ENCODE results near the gene VPS45. TPM values are rescaled to one million over a fixed set of nuclear protein-coding genes. Genes with fewer than 3 reads are reported as not detected.

VPS45 gene
- total and polyA plus RNA-seq, 7 experiments from 2014 or later: 20.3 to 37.7 (median 27.0) TPM

DNA sequence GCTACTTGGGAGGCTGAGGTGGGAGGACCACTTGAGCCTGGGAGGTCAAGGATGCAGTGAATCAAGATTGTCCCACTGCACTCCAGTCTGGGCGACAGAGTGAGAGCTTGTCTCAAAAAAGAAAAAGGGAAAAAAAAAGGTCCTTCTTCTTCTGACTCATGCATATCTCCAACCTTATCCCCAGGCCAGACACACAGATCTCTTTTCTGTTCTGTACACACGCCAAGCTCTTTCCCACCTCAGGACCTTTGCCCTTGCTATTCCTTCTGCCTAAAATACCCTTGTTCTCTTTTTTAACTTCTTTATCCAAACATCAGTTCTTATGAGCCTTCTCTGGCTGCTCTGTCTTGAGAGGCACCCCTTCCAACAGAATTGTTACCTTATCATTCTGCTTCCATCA is 104.2 kb downstream of the VPS45 start:
- no peaks in the 10 kb centered on the region for H3K4me1 ChIP-seq (ENCODE audit: control insufficient read depth in 2 of 2, insufficient read depth in 2 of 2, low read length in 2 of 2)

GRCh38 chr1:150173141-150173585 is 105.6 kb downstream of the VPS45 start:
- H3K4me3 Mint-ChIP-seq: no peak overlapping the region
- DNase-seq: no peak
- H3K27me3 Mint-ChIP-seq: peaks cover 0 to 5% (median 0%) of the 10 kb centered on the region in 5 donors
- no peaks in the 10 kb centered on the region for H3K36me3 Mint-ChIP-seq
- H3K4me1 Mint-ChIP-seq: peaks cover 0 to 6% (median 0%) of the 10 kb centered on the region in 7 donors
- ChIA-PET POLR2A (interaction anchor here (0.6 kb wide), 1 partner anchor 244 kb away, joined by 4 read pairs; no protein-coding TSS in a partner anchor), CTCF (no interaction called here)
- no peak overlapping the region for H3K4me3 ChIP-seq (ENCODE audit: low read length)
- no peaks in the 10 kb centered on the region for H3K9me3 ChIP-seq (ENCODE audit: control insufficient read depth in 2 of 3, low read length in 3 of 3)
- no peaks in the 10 kb centered on the region for H3K9me3 Mint-ChIP-seq
- H3K4me1 ChIP-seq (ENCODE audit: control insufficient read depth in 2 of 2, insufficient read depth in 2 of 2, low read length in 2 of 2): no peaks in the 10 kb centered on the region
- H3K36me3 ChIP-seq (ENCODE audit: control insufficient read depth in 2 of 3, insufficient read depth in 3 of 3, low read length in 3 of 3): no peaks in the 10 kb centered on the region
- H3K27me3 ChIP-seq (ENCODE audit: control insufficient read depth in 2 of 2, insufficient read depth in 2 of 2, low read length in 2 of 2): no peaks in the 10 kb centered on the region
- intact Hi-C loops (cut with micrococcal nuclease): no loop called here
- H3K27ac Mint-ChIP-seq: no peak overlapping the region
- no peak for ATAC-seq
- no peak overlapping the region for H3K27ac ChIP-seq (ENCODE audit: low read depth, low read length)

More for the DNA sequence above, 104.2 kb downstream of the VPS45 start:
- no peak overlapping the region for H3K27ac ChIP-seq (ENCODE audit: low read depth, low read length)
- H3K36me3 ChIP-seq (ENCODE audit: control insufficient read depth in 2 of 3, insufficient read depth in 3 of 3, low read length in 3 of 3): no peaks in the 10 kb centered on the region
- Mint-ChIP-seq H3K4me1 (peaks cover 0 to 6% (median 0%) of the 10 kb centered on the region in 7 donors), H3K9me3 (no peaks in the 10 kb centered on the region), H3K27me3 (peaks cover 0 to 8% (median 0%) of the 10 kb centered on the region in 5 donors), H3K4me3 (no peak overlapping the region), H3K27ac (peak overlapping the region in 1 of 9 donors; percentile 15), H3K36me3 (no peaks in the 10 kb centered on the region)
- DNase-seq (no peak), ATAC-seq (no peak)
- no peaks in the 10 kb centered on the region for H3K9me3 ChIP-seq (ENCODE audit: control insufficient read depth in 2 of 3, low read length in 3 of 3)
- POLR2A ChIA-PET: interaction anchor here (0.6 kb wide), 1 partner anchor 20 kb away, joined by 5 read pairs; no protein-coding TSS in a partner anchor
- CTCF ChIA-PET: interaction anchor here (17.2 kb wide), 1 partner anchor 96 kb away, joined by 243 read pairs; no protein-coding TSS in a partner anchor
- H3K4me3 ChIP-seq (ENCODE audit: low read length): no peak overlapping the region
- intact Hi-C loops (cut with micrococcal nuclease): no loop called here
- H3K27me3 ChIP-seq (ENCODE audit: control insufficient read depth in 2 of 2, insufficient read depth in 2 of 2, low read length in 2 of 2): no peaks in the 10 kb centered on the region

- H3K4me1 Mint-ChIP-seq: peaks cover 0 to 6% (median 0%) of the 10 kb centered on the region in 7 donors
- H3K9me3 Mint-ChIP-seq: no peaks in the 10 kb centered on the region
- Histone ChIP-seq H3K9me3 (ENCODE audit: control insufficient read depth in 2 of 3, low read length in 3 of 3) (no peaks in the 10 kb centered on the region), H3K4me1 (ENCODE audit: control insufficient read depth in 2 of 2, insufficient read depth in 2 of 2, low read length in 2 of 2) (no peaks in the 10 kb centered on the region), H3K4me3 (ENCODE audit: low read length) (no peak overlapping the region), H3K27me3 (ENCODE audit: control insufficient read depth in 2 of 2, insufficient read depth in 2 of 2, low read length in 2 of 2) (no peaks in the 10 kb centered on the region), H3K27ac (ENCODE audit: low read depth, low read length) (no peak overlapping the region), H3K36me3 (ENCODE audit: control insufficient read depth in 2 of 3, insufficient read depth in 3 of 3, low read length in 3 of 3) (no peaks in the 10 kb centered on the region)
- DNase-seq (no peak), ATAC-seq (no peak)
- POLR2A ChIA-PET: interaction anchor here (0.6 kb wide), 1 partner anchor 109 kb away, joined by 3 read pairs; no protein-coding TSS in a partner anchor
- H3K36me3 Mint-ChIP-seq: no peaks in the 10 kb centered on the region
- intact Hi-C loops (cut with micrococcal nuclease): no loop called here
- peaks cover 0 to 3% (median 0%) of the 10 kb centered on the region in 5 donors for H3K27me3 Mint-ChIP-seq
- CTCF ChIA-PET: interaction anchor here (0.9 kb wide), 1 partner anchor 11 kb away, joined by 3 read pairs; no protein-coding TSS in a partner anchor
- peak overlapping the region in 1 of 9 donors; percentile 23 for H3K27ac Mint-ChIP-seq
- H3K4me3 Mint-ChIP-seq: no peak overlapping the region
These were observed 109.0 kb downstream of the VPS45 start for GRCh38 chr1:150176593-150176992.

- H3K36me3 Mint-ChIP-seq: no peaks in the 10 kb centered on the region
- H3K4me3 Mint-ChIP-seq: no peak overlapping the region
- no peak overlapping the region for H3K27ac Mint-ChIP-seq
- H3K4me3 ChIP-seq (ENCODE audit: low read length): no peak overlapping the region
- no peaks in the 10 kb centered on the region for H3K36me3 ChIP-seq (ENCODE audit: control insufficient read depth in 2 of 3, insufficient read depth in 3 of 3, low read length in 3 of 3)
- CTCF ChIA-PET: no interaction called here
- H3K4me1 ChIP-seq (ENCODE audit: control insufficient read depth in 2 of 2, insufficient read depth in 2 of 2, low read length in 2 of 2): no peaks in the 10 kb centered on the region
- no peak overlapping the region for H3K27ac ChIP-seq (ENCODE audit: low read depth, low read length)
- no peaks in the 10 kb centered on the region for H3K9me3 ChIP-seq (ENCODE audit: control insufficient read depth in 2 of 3, low read length in 3 of 3)
- ATAC-seq (no peak), DNase-seq (no peak)
- intact Hi-C loops (cut with micrococcal nuclease): no loop called here
- H3K27me3 ChIP-seq (ENCODE audit: control insufficient read depth in 2 of 2, insufficient read depth in 2 of 2, low read length in 2 of 2): no peaks in the 10 kb centered on the region
- H3K9me3 Mint-ChIP-seq: no peaks in the 10 kb centered on the region
- peaks cover 0 to under 1% (median 0%) of the 10 kb centered on the region in 5 donors for H3K27me3 Mint-ChIP-seq
- POLR2A ChIA-PET: interaction anchor here (0.6 to 0.8 kb wide), 2 partner anchors 8 to 104 kb away, joined by 3 read pairs; partner anchors contain the start of gene CIART
- peaks cover 0 to 6% (median 0%) of the 10 kb centered on the region in 7 donors for H3K4me1 Mint-ChIP-seq
These were observed 111.0 kb downstream of the VPS45 start for GRCh38 chr1:150178548-150178947.

DNA sequence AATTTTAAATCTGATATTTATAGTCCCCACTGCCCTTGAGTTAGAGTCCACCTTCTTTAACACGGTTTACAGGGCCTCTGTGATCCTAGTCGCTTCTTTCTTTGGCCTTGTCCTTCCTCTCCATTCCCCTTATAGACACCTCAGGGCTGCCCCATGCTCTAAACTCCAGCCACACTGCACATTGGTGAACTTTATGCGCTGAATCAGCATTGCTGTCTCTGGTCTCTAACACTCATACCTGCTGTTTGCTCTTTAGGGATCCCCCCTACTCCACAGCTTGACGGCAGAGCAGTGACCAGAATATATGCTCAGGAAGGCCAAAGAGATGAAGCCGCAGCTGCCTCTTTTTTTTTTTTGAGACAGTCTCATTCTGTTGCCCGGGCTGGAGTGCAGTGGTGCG is 112.3 kb downstream of the VPS45 start:
- ChIA-PET CTCF (interaction anchor here (0.7 kb wide), 1 partner anchor 168 kb away, joined by 3 read pairs; no protein-coding TSS in a partner anchor), POLR2A (interaction anchor here (0.6 kb wide), 1 partner anchor 8 kb away, joined by 4 read pairs; no protein-coding TSS in a partner anchor)
- Histone ChIP-seq H3K27ac (ENCODE audit: low read depth, low read length) (no peak overlapping the region), H3K9me3 (ENCODE audit: control insufficient read depth in 2 of 3, low read length in 3 of 3) (no peaks in the 10 kb centered on the region), H3K4me1 (ENCODE audit: control insufficient read depth in 2 of 2, insufficient read depth in 2 of 2, low read length in 2 of 2) (no peaks in the 10 kb centered on the region), H3K4me3 (ENCODE audit: low read length) (no peak overlapping the region), H3K27me3 (ENCODE audit: control insufficient read depth in 2 of 2, insufficient read depth in 2 of 2, low read length in 2 of 2) (no peaks in the 10 kb centered on the region), H3K36me3 (ENCODE audit: control insufficient read depth in 2 of 3, insufficient read depth in 3 of 3, low read length in 3 of 3) (no peaks in the 10 kb centered on the region)
- no peak overlapping the region for H3K4me3 Mint-ChIP-seq
- ATAC-seq: no peak
- intact Hi-C loops (cut with micrococcal nuclease): no loop called here
- H3K27me3 Mint-ChIP-seq: no peaks in the 10 kb centered on the region
- no peaks in the 10 kb centered on the region for H3K36me3 Mint-ChIP-seq
- no peak overlapping the region for H3K27ac Mint-ChIP-seq
- no peaks in the 10 kb centered on the region for H3K9me3 Mint-ChIP-seq
- DNase-seq: no peak
- H3K4me1 Mint-ChIP-seq: peaks cover 0 to 6% (median 0%) of the 10 kb centered on the region in 7 donors

DNA sequence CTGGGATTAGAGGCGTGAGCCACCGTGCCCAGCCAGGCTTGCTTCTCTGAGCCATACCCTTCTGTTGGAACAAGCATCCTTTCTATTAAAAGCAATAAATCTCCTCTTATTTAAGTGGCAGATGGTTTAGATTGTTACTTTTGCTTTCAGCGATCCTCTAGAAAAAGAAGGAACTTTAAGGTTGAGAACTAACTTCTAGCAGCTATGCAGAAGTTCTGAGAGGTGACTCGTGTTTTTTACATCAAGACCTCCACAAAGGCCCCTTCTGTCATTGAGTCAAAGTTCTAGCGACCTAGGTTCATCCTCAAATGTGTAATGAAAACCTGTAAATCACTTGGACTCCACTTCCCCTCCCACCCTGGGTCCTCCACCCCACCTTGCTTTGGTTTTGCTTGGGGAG is 112.9 kb downstream of the VPS45 start:
- H3K36me3 ChIP-seq (ENCODE audit: control insufficient read depth in 2 of 3, insufficient read depth in 3 of 3, low read length in 3 of 3): no peaks in the 10 kb centered on the region
- no peaks in the 10 kb centered on the region for H3K36me3 Mint-ChIP-seq
- H3K27me3 Mint-ChIP-seq: no peaks in the 10 kb centered on the region
- H3K9me3 ChIP-seq (ENCODE audit: control insufficient read depth in 2 of 3, low read length in 3 of 3): no peaks in the 10 kb centered on the region
- no peaks in the 10 kb centered on the region for H3K9me3 Mint-ChIP-seq
- no peaks in the 10 kb centered on the region for H3K27me3 ChIP-seq (ENCODE audit: control insufficient read depth in 2 of 2, insufficient read depth in 2 of 2, low read length in 2 of 2)
- H3K4me1 ChIP-seq (ENCODE audit: control insufficient read depth in 2 of 2, insufficient read depth in 2 of 2, low read length in 2 of 2): no peaks in the 10 kb centered on the region
- H3K4me3 Mint-ChIP-seq: no peak overlapping the region
- ATAC-seq: no peak
- no peak overlapping the region for H3K4me3 ChIP-seq (ENCODE audit: low read length)
- ChIA-PET CTCF (interaction anchor here (0.7 kb wide), 1 partner anchor 169 kb away, joined by 3 read pairs; no protein-coding TSS in a partner anchor), POLR2A (interaction anchor here (0.5 kb wide), 1 partner anchor 66 kb away, joined by 3 read pairs; no protein-coding TSS in a partner anchor)
- no peak for DNase-seq
- H3K27ac ChIP-seq (ENCODE audit: low read depth, low read length): no peak overlapping the region
- H3K4me1 Mint-ChIP-seq: peaks cover 0 to 8% (median 0%) of the 10 kb centered on the region in 7 donors
- no peak overlapping the region for H3K27ac Mint-ChIP-seq
- intact Hi-C loops (cut with micrococcal nuclease): no loop called here
